GM12875 (cell line): ENCODE data around the gene PCBP3.

Experiments used
- H3K4me3 ChIP-seq: one replicate; pipeline ENCODE4 v1.5.1; 2011; ENCODE audit warnings: low read depth, low read length, control low read depth
- CTCF ChIP-seq: IDR thresholded peaks from 2 replicates; pipeline ENCODE4 v1.5.1; 2011; ENCODE audit warnings: low read depth, mild to moderate bottlenecking, control low read depth, inconsistent platforms, low read length, moderate library complexity, borderline replicate concordance; ENCODE audit not compliant: insufficient read depth

The PCBP3 gene

GRCh38 chr21:45767071-45768006, 123.8 kb downstream of the PCBP3 start:
- no peak for TF ChIP-seq CTCF
- H3K4me3 ChIP-seq = no peak overlapping the region

- no peak overlapping the region for H3K4me3 ChIP-seq
- no peak for TF ChIP-seq CTCF
Measured at GRCh38 chr21:45768011-45768739, 124.7 kb downstream of the PCBP3 start.

- H3K4me3 ChIP-seq = no peak overlapping the region
- no peak for TF ChIP-seq CTCF
Measured at GRCh38 chr21:45768740-45769048, 125.2 kb downstream of the PCBP3 start.

GRCh38 chr21:45769294-45769693, 125.8 kb downstream of the PCBP3 start:
- no peak overlapping the region for H3K4me3 ChIP-seq
- no peak for TF ChIP-seq CTCF

- H3K4me3 ChIP-seq = no peak overlapping the region
- no peak for TF ChIP-seq CTCF
Measured at GRCh38 chr21:45769896-45770295, 126.4 kb downstream of the PCBP3 start.

- no peak for TF ChIP-seq CTCF
Measured at GRCh38 chr21:45772180-45772579, 128.7 kb downstream of the PCBP3 start.

More at GRCh38 chr21:45772180-45772579, 128.7 kb downstream of the PCBP3 start:
- no peak overlapping the region for H3K4me3 ChIP-seq
